ENCODE data around the gene COPZ1.
"Not testable (repeated sequence)": the region's sequence is repeated elsewhere in the genome, so short reads cannot be mapped to it uniquely, and the experiment has no call there.

Gene COPZ1, protein sequence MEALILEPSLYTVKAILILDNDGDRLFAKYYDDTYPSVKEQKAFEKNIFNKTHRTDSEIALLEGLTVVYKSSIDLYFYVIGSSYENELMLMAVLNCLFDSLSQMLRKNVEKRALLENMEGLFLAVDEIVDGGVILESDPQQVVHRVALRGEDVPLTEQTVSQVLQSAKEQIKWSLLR

DNA sequence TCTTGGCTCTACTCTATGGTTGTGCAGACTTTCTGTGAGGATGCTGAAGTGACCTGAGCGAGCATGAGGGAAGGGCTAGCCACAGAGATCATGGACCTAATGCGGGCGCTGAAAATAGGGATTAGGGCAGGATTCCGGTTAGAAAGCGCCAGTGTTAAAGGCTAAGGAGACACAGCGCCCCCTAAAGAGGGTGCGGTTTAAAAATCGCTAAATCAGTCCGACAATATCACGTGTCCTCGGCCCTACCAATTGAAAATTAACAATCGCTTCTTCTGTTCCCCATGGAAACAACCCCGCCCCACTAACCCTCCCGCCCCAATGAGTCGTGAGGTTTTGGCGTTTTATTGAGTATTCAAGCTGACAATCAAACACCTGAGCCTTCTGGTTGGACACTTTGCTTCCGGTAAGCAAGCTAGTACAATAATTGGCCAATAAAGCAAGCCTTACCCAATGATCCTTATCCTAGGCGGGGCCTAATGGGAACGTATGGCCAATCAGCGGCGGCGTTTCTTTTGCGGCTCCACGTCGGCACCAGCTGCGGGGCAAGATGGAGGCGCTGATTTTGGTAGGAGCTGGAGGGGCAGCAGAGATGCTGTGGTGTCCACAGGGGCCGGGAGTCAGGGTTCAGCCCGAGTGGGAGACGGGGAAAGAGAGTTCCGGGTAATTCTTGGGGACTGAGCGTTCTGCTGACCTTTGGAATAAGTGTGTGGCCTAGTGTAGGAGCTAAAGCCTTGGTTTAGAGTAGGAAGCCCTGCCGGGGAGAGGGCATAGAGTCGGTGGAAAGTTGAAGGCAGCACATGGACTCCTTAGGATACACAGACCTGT, at the start of gene COPZ1:
TSS of gene COPZ1 (plus strand) at position 515 of the 825 bp plus-strand sequence. CDS start at position 548, 33 bp downstream.
- peak; percentile 66 to 88 (median 87) for DNase-seq (ENCODE audit: low read depth in 3 of 3)

DNA sequence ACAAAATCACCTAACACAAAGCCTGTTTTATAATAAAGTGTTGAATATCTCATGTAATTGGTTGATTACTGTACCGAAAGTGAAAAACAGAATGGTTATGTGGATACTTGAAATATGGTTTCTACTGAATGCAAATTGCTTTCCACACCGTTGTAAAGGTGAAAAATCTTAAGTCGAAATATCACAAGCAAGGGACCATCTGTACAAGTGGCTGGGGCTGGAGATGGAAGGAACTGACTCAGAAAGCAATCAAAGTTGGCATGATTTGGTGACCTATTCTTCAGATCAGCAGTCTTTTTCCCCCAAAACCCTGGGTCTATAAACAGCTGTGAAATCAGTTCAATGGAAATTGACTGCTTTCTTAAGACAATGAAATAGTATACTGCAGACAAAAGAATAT, 48.6 kb upstream of the COPZ1 start:
- no peak for DNase-seq (ENCODE audit: low read depth in 3 of 3)

DNA sequence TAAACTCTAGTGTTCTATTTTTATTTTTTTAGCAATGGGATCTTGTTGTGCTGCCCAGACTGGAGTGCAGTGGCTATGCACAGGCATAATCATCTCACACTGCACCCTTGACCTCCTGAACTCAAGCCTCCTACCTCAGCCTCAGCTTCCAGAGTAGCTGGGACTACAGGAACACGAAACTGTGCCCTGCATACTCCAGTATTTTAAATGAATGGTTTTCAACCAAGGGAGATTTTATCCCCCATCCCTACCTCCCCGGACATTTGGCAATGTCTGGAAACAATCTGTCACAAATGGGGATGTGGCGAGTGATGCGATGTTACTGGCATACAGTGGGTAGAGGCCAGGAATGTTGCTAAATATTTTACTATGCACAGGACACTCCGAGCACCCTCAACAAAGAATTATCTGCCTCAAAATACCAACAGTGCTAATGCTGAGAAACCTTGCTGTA, 47.1 kb upstream of the COPZ1 start:
- no peak for DNase-seq (ENCODE audit: low read depth in 3 of 3)

DNA sequence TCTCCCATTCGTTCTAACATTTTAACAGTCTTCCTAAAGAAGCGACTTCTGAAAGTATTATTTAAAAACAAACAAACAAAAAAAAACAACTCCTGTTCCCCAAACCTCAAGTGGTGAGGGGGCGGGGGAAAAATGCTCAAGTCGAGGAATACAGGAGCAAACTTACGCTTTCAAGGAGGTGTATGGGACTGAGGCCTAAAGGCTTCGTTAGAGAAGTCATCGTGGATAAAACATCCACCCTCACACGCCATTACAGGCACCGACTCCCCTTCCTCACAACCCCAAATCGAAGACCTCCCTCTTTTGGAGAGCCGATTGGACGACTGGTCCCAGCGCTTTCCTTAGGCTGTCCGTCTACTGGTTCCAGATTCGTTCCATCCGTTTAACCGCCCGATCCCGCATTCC, 45.7 kb upstream of the COPZ1 start:
- DNase-seq (ENCODE audit: low read depth in 3 of 3), result no peak

DNA sequence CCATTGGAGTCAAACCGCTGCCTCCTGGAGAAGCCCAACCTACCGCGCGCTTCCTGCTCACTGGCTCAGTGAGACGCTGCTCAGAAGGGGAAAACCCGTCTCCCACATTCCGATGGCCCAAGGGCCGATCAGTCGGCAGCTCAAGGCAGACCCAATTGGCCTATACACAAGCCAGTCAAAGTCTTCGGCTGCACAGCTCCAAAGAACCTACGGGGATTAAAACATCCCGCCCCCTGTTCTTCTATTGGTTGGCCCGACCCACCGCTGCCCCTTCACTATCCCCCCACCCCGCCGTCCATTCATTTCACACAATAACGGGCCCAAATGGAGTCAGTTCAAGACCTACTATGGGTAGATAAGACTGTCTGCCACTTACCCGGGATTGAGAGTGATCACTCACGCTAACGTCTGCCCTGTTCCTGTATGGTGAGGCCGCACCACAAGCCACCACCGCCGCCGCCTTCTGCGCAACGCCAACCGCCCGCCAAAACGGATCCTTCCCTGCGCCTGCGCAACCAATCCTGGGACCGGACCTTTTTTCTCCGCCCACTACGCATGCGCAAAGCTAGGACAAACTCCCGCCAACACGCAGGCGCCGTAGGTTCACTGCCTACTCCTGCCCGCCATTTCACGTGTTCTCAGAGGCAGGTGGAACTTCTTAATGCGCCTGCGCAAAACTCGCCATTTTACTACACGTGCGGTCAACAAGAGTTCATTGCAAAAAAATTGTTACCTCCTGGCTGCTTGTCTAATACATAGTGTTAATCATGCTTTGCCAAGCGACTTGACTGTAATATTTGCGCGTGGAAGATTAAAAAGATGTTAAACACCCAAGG, 45.1 kb upstream of the COPZ1 start, which contains the start of gene CBX5:
TSS of gene CBX5 (minus strand) at position 491 of the 836 bp plus-strand sequence. CDS start 22,472 bp downstream, outside the sequence.
- DNase-seq (ENCODE audit: low read depth in 3 of 3), result peak; percentile 98 to 99 (median 99)

DNA sequence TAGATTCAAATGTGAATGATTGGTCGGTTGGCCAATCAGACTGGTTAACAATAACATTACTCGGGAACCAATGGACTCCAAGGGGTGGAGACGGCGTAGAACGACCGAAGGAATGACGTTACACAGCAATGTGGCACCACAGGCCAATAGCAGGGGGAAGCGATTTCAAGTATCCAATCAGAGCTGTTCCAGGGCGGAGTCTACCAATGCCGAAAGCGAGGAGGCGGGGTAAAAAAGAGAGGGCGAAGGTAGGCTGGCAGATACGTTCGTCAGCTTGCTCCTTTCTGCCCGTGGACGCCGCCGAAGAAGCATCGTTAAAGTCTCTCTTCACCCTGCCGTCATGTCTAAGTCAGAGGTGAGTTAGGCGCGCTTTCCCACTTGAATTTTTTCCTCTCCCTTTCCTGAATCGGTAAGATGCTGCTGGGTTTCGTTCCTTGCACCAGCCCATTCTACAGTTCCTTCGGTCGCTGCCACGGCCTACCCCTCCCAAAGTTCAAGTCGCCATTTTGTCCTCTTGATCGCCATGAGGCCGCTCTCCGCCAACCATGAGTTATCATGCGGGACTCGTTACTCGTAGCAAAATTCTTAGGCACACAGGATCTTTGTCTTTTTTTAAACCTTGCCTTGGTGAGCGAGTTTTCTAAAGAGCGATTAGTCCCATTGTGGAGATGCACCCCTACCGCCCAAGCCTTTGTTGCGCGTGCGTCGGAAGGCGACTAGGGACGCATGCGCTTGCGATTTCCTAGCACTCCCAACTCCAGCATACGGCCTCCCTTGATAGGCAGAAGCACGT, 44.3 kb upstream of the COPZ1 start, which contains the start of gene HNRNPA1:
TSS of gene HNRNPA1 (plus strand) at position 259 of the 793 bp plus-strand sequence. CDS start at position 341, 82 bp downstream.
- peak; percentile 68 to 94 (median 91) for DNase-seq (ENCODE audit: low read depth in 3 of 3)

DNA sequence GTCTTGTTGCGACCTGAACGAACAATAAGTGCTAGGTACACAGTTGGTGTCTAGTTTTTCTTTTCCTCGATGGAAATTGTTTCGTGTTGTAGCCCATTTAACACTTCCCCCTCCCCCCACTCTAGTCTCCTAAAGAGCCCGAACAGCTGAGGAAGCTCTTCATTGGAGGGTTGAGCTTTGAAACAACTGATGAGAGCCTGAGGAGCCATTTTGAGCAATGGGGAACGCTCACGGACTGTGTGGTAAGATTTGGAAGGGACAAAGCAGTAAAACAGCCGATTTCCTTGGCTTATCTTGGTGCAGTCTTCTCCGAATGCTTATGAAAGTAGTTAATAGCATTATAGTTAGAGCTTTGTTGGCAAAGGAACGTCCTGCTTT, 43.7 kb upstream of the COPZ1 start:
- not testable (repeated sequence) for DNase-seq (ENCODE audit: low read depth in 3 of 3)

DNA sequence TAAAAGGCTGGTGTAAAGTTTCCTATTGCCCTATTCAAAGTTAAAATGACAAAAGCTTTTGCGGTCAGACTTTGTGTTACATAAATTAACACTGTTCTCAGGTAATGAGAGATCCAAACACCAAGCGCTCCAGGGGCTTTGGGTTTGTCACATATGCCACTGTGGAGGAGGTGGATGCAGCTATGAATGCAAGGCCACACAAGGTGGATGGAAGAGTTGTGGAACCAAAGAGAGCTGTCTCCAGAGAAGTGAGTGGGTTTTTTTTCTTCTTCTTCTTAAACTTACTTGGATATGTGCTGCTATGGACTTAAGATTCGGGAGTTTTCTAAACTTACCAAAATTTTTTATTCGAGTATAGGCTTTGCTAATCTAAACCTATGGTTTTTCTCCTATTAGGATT, 43.2 kb upstream of the COPZ1 start:
- not testable (repeated sequence) for DNase-seq (ENCODE audit: low read depth in 3 of 3)

DNA sequence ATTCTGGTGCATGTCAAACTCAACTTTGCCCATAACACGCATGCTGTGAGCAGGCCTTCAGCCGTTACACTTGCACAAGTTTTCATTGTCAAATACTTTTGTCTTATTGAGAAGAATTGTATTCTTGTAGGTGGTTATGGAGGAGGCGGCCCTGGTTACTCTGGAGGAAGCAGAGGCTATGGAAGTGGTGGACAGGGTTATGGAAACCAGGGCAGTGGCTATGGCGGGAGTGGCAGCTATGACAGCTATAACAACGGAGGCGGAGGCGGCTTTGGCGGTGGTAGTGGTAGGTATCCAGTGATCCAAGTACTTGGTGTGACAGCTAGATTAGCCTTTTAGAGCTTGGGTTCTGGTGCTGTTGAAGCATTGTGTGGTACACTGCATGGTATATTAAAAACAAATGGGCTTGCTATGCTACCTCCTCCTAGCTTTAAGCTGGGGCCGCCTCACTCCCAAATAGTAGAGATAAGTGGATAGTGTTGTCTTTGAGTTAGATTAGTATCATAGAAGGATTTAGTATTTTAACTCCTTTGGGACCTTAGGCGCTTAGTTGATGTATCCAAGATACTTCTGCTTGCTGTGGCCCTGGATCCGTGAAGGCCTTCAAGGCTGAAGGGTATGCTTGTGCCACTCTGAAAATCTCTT, 41.9 kb upstream of the COPZ1 start:
- DNase-seq (ENCODE audit: low read depth in 3 of 3), result no peak

DNA sequence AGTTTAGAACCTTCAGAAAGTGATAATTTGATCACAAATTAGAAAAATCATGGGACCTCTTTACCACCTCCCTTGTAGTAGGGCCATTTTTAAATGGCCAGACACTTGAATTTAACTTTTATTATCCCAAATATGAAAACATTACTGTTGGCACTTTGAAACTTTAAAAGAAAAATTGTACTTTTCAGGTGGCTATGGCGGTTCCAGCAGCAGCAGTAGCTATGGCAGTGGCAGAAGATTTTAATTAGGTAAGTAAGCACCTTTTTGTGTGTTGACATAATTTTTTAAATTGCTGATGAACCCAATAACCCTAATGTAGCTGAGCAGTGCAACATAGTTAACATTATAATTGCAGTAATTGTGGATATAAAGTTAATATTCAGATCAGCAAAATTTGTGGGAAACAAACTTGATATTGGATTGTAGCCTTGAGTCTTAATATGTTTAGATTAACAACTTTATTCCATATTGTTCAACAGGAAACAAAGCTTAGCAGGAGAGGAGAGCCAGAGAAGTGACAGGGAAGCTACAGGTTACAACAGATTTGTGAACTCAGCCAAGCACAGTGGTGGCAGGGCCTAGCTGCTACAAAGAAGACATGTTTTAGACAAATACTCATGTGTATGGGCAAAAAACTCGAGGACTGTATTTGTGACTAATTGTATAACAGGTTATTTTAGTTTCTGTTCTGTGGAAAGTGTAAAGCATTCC, 40.7 kb upstream of the COPZ1 start:
- not testable (repeated sequence) for DNase-seq (ENCODE audit: low read depth in 3 of 3)

DNA sequence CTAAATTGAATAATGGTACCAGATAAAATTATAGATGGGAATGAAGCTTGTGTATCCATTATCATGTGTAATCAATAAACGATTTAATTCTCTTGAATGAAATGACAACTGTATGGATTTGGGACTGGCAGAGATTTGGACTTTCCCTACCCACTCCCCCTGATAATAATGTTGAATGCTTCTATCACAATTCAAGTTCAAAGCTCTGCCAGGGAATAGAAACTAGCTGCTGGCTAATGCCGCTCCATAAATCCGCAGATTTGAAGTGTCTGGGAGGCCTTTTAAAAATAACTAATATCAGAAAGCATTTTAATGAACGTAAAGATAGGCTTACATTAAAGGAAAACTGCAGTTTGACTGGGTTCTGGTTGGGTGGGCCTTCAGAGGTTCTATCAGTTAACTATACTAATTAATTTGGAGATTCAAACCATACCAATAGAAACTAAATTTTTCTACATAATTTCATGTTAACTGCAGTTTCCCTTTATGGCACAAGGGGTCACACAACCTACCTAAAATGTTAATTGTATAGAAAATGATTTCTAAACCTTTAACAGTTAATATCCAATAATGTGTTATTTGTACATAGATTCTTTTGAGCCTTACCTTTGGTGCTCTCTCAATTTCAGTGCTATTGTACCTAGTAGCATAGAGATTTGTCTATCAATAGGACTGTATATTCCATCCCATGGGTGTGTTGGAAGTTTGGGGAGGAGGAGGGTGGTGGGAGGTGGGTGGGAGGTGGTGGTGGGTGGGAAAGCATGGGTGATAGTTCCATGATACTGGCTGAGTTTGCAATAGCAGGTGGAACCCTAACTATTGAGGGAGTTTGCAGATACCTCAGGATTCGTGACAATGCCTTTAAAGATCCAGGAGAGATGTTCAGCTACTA, 39.5 kb upstream of the COPZ1 start:
- no peak for DNase-seq (ENCODE audit: low read depth in 3 of 3)

DNA sequence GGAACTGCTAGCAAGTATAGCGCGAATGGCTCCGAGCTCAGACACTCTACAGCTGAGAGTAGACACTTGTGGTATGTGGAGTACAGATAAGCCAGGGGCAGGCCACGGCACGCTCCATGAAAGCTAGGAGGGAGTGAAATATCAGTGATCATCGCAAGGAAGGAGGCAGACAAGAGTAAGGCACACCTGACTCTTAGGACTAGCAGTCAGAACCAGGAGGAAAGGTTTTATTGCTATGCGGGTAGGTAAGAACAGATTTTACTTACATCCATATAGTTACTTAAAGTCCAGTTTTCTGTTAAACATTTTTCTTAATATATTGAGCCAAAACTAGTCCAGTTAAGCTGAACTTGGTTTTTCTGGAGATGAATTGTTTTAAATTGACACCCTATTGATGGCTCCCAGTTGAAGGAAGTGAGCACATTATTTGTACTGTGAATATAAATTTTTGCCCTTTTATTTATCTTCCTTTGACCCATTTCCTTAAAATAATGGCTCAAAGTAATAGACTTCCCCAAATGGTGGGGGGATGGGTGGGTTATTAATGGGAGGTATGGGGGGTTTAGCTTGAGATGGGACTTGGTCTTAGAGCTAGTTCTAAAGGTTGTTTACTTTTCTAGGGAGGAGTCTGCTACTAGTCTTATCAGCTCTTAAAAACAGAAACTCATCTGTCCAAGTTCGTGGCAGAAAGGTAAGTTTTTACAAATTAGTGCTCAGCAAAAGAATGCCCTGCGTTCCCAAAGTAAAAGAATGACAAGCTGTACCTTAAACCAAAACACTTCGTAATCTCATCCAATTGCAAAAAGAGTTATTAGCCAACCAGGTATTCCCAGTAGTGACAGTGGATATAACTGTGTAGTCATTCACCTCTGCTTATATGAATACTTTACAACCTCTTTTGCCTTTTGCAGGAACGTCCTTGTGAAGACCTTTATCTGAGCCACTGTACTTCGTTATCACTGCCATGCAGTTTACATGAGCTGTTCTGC, 38.6 kb upstream of the COPZ1 start:
- DNase-seq (ENCODE audit: low read depth in 3 of 3), result no peak

DNA sequence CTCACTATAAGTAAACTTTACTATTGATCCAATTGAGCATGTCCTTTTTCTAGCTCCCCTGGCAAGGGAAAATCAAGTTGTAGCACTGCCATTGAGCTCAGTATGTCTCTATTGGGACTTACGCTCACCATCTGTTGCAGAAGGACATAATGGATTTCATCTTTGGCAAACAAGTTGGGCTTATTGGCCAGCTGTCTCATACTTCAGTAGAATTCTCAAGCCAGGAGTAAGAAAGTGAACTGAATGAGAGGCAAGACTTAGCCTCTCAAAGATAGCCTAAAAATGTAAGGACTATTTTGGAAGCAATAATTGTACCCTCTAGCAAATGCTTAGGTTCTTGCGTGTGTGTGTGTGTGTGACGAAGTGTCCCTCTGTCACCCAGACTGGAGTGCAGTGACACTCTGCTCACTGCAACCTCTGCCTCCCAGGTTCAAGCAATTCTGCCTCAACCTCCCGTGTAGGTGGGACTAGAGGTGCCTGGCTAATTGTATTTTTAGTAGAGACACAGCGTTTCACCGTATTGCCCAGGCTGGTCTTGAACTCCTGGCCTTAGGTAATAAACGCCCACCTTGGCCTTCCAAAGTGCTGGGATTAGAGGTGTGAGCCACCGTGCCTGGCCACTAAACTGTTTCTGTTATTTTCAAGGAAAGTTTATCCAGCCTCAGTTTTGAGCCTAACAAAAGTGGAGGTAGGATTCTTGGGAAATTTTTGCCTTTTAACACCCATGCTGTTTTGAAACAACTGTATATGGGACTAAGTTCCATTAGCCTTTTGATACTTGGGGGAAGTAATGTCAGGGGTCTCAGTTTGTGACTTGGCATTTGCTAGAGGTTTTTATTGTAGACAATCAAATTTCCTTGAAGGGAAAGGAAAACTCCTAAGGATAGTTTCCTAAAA, 37.4 kb upstream of the COPZ1 start:
- DNase-seq (ENCODE audit: low read depth in 3 of 3), result no peak

DNA sequence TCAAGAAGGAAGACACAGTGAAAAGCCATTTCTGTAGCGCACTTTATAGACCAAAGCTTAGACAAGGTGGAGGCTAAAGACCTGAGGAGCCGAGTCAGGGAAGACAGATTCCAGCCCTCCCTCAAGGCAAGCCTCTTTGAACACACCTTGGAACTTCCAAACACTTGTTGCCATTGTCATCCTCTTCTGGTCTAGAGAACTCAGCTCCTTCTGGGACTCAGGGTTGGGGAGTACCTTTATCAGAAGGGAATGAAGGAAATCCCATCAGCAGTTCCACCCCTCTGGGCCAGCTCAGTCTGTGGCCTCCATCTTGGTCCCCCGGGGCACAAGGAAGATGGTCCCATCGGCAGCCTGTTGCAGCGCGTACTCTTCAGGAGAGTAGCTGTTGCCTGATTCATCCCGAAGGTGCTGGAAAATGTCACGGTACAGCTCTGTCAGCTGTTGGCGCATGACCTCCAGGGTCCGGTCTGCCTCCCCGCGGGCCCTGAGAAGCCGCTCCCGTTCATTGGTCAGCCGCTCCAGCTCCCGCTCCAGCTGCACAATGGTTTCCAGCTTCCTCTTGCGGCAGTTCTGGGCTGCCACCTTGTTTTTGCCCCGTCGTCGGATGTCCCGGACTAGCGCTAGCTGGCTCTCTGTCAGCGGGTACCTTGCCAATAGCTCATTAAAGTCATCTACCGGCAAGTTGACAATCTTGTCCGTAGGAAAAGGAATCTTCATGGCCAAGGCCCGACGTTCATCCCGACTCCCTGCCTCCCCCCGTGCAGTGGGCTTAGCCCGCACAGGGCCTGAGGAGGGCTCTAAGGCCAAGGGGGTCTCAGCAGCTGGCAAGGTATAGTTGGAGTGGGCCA, 32.6 kb upstream of the COPZ1 start:
- DNase-seq (ENCODE audit: low read depth in 3 of 3), result no peak

DNA sequence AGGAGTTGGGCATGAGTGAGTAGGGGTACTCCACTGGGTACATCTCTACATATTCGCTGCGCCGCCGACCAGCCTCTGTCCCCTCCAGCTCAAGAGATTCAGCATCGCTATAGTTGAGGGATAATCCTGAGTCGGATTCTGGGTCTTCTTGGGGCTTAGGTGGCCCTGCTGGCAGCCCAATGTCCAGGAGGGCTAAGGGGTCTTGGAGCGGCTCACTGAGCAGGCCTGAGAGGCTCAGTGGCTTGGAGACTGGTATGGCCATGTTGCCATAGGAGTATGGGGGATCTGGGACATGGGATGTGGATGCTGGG, 32.0 kb upstream of the COPZ1 start:
- no peak for DNase-seq (ENCODE audit: low read depth in 3 of 3)
